Activated CD8-positive, alpha-beta memory T cell treated with anti-CD3 and anti-CD28 coated beads for 4 hours (primary cell): ENCODE data around the gene TTC9B.
"Not testable (repeated sequence)": the region's sequence is repeated elsewhere in the genome, so short reads cannot be mapped to it uniquely, and the experiment has no call there.

ENCODE experiments used
- DNase-seq, 2 donors: peaks; one replicate each; pipeline ENCODE4 v3.0.0-alpha.2; 2020; ENCODE audit warnings: low read depth in 2 of 2

The TTC9B gene

DNA sequence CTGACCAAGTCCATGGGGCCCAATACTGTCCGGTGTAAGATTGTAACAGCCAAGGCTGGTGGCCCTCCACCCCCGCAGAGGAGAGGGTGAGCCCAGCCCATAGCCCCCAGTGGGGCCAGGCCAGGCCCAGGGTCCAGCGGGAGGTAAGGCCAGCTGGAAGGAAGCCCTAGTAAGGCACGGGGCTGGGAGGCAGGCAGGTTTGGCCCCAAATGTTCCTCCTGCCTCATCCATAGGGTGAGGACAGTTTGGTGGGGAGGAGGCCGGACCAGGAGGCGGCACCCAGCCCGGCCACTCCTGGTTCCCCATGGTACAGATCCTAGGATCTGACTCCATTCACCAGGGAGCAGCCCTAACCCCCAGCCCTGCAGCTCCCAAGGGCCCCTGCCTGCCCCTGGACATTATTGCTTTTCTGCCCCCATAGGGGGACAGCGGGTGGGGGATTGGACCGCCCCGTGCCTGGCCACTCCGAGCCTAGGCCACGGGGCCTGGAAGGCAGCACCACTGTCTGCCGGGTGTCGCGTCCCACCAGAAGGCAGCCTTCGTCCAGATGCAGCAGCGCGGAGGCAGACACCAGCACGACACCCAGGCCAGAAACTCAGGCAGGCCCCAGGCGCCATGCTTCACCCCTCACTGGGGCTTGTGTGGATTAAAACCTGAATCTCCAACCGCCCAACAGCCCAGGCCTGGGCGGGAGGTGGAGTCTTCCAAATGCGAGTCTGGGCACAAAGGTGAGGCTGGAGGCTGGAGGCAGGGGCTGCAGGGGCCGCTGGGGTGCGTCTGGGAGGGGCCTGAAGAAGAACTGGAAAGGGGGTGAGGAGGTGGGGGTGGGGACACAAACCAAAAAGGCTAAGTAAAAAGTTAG is 15.0 kb upstream of the TTC9B start:
- DNase-seq, result no peak

DNA sequence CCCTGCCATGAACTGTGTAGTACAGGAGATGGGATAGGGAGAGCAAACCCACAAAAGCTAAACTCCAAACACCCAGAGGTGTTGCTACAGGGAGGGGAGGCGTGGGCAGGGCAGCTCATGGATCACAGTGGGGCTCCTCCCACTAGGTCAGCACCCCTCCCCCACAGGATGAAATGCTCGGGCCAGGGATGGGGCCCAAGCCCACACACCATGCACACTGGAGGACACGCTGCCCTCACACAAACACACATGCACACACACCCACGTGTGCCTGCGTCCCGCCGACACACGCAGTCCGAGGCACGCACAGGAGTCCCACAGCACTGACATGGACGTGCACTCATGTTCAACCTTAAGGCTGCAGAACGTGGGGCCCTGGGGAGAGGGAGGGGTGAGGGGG is 14.3 kb upstream of the TTC9B start:
- no peak for DNase-seq

DNA sequence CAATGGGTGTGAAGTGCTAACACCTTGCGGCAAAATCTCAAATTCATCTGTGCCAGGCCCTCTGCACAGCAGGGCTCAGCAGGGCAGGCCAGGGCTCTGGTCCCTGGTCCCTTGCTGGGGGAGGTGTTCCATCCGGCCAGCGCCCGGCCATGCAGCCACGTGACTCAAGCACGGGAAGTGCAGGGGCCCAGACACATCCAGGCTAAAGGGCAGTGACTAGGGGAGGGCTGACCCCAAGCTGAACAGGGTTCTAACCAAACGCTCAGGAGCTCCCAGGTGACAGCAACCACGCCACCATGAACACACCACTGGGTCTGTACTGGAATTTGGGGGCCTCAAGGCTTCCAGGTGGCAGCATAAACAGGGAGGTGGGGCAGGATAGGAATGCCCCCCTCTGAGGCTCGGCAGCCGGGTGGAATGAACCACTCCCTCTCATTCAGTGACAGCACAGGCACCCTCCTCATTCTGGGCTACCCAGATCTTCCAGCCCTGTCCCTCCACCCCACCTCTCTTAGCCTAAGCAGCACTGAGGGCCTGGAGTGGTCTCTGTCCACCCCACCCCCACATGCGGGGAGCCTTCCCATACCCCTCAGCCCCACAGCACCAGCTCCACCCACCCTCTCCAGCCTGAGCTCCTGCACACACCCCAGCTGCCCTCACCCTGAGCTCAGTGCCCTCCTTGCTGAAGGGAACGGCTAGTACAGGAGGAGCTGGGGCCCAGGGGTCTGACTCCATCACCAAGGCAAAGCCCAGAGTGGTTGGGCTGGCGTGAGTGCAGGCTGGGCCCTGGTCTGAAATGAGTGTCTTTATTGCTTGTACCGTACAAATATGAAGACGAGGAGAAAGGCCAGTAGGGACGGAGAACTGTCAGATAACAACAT is 13.6 kb upstream of the TTC9B start:
- DNase-seq, result no peak

DNA sequence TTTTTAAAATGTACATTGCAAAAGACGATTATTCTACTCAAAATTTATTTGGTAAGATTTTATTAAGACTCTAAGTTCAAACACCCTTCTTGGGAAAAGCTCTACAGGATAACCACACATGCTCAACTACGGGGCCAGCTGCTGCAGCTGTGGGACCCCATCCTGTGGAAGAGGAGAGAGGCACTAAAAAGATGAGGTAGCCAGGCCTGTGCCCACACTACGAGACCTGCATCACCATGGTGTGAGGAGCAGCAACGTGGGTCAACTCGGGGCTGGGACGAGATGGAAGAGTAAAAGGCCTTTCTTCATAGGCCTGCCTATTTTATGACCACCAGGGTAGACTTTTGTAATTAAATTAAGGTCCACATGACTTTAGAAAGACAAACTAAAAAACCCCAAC is 12.9 kb upstream of the TTC9B start:
- DNase-seq, result no peak

GRCh38 chr19:40229926-40230417 is 11.8 kb upstream of the TTC9B start:
- DNase-seq, result no peak

DNA sequence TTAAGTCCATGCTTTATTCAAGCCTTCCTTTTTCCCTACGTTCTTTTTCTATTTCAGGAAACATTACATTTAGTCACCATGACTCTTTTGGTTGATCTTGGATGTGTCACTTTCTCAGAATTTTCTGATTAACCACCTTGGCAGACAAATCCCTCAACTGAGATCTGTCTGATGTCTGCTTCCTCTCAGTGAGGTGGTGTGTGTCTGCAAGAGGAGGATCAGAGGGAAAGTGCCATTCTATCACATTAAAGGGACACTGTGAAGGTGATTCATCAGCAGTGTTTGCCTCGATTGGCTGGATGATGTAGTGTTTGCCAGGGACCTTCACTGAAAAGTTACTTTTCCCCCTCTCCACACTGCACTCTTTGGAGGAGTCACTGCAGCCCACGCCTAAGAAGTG is 11.3 kb upstream of the TTC9B start:
- no peak for DNase-seq

DNA sequence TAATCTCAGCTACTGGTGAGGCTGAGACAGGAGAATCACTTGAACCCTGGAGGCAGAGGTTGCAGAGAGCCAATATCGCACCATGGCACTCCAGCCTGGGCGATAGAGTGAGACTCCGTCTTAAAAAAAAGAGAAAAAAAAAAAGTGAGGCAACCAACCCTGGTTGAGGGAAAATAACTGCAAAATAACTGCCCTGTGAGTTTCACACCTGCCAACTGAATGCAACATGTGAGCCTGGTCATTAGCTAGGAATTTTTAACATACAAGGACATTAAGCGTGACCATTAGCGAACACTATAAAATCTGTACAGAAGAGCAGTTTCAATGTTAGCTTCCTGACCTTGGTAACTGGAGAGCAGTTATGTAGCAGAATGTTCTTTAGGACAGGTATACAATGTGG is 10.7 kb upstream of the TTC9B start:
- no peak for DNase-seq

DNA sequence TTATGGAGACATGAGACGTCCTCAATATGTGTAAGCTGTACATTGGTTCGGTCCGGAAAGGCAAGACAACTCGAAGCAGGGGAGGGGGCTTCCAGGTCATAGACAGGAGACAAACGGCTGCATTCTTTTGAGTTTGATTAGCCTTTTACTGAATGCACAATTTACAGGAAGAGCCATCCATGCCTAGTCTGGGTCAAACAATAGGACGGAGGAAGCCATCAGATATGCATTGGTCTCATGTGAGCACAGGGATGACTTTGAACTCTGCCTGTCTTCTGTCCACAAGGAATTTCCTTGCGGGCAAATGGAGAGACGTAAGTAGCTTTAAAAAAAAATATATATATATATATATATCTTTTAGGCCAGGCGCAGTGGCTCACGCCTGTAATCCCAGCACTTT is 10.2 kb upstream of the TTC9B start:
- no peak for DNase-seq

- no peak for DNase-seq
Measured at GRCh38 chr19:40225440-40226305, 7.5 kb upstream of the TTC9B start.

DNA sequence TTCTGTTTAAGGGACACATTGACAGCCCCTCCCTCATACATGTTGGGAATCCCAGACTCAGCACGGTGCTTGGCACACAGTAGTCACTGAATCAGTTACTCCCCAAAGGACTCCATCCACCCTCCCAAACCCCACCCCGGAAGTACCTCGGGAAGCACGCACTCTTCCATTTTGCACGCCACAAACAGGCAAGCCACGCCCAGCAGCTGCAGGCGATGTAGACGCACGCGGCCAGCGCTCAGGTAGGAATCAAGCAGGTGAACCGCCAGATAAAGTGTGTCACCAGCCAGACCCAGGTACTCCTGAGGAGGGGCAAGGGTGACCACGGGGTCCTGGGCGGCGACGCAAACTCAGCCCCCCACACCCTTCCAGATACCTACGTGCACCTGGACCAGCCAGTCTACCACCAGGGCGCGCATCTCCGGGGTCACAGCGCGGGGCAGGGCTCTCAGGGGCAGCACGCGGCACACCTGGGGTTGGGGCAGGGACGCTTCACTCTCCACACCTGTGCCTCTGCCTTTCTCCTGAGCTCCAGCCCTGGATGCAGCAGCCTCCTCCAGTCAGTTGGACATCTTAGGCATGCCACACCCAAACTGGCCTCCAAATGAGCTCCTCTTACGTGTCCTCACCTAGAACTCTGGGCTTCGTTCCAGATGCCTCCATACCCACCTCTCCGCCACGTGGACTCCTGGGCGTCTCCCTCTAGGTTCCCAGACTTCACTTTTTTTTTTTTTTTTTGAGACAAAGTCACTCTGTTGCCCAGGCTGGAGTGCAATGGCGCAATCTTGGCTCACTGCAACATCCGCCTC is 6.4 kb upstream of the TTC9B start:
- no peak for DNase-seq

DNA sequence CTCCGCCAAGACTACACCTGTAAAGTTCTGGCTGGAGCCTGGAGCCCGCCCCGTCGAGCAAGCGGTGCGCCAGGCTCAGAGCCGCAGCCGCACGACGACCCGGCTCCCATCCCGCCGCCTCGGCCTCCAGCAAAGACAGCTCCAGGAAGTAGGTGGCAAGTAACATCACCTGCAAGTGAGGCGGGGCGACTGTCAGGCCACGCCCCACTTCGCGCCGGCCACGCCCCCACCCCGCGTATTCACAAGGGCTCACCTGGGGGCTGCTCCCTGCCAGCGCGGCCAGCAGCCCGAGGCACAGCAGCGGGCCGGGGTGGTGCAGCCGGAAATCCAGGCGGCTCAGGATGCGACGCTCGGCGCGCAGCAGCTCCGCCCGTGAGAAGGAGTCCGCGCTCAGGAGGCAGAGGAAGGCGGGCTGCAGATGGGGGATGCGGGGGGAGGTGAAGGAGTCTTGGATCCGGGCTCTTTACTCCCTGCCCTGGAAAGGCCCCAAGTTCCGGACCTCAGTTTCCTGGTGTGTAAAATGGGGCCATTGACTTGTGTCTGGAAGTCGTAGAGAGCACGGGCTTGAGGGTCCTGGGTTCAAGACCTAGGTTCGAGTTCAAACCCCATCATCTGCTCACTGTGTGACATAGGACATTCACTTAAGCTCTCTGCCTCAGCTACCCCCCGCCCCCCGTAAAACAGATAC is 5.1 kb upstream of the TTC9B start:
- DNase-seq, result no peak

DNA sequence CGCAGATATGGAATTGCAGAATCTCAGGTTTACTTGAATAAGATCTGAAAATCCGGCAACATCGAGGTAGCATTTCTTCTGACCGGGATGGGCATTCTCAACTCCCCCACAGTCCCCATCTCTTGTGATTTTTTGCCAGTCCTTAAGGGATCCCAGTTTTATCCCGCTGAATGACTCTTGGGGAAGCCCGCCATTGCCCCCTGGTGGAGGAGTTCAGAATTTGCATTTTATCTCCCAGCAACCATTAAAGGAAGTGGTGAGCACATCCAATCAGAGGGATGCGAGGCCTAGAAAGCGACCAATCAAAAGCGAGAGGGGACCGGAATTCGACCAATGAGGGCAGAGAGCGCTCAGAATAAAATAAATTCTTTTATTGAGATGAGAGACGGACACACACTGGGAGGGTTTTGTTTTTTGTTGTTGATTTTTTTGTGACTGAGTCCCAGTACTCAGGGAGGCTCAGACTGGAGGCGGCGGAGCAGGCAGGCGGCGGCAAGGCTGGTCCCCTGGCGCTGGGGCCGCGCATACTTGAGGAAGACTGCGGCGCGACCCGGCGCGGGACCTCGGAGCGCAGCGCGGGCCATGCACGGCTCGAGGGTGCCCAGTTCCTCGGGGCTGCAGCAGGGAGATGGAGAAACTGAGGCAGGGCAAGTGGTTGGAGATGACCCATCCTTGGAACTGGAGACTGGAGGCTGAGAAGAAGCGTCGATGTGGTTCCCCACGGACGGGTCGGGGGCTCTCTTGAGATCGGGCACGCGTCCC is 3.9 kb upstream of the TTC9B start:
- peak; percentile 39 to 50 for DNase-seq

GRCh38 chr19:40220674-40221073 is 2.5 kb upstream of the TTC9B start:
- no peak for DNase-seq

GRCh38 chr19:40219721-40220276 is 1.6 kb upstream of the TTC9B start:
- DNase-seq, result no peak

DNA sequence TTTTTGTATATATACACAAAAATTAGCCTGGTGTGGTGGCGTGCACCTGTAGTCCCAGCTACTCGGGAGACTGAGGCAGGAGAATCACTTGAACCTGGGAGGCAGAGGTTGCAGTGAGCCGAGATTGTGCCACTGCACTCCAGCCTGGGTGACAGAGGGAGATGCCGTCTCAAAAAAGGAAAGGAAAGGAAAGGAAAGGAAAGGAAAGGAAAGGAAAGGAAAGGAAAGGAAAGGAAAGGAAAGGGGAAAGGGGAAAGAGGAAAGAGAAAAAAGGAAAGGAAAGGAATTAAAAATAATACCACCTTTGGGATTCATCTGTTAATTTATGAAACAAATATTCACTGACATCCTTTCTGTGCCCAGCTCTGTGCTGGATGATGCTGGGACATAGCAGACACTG is 845 bp upstream of the TTC9B start:
- not testable (repeated sequence) for DNase-seq

DNA sequence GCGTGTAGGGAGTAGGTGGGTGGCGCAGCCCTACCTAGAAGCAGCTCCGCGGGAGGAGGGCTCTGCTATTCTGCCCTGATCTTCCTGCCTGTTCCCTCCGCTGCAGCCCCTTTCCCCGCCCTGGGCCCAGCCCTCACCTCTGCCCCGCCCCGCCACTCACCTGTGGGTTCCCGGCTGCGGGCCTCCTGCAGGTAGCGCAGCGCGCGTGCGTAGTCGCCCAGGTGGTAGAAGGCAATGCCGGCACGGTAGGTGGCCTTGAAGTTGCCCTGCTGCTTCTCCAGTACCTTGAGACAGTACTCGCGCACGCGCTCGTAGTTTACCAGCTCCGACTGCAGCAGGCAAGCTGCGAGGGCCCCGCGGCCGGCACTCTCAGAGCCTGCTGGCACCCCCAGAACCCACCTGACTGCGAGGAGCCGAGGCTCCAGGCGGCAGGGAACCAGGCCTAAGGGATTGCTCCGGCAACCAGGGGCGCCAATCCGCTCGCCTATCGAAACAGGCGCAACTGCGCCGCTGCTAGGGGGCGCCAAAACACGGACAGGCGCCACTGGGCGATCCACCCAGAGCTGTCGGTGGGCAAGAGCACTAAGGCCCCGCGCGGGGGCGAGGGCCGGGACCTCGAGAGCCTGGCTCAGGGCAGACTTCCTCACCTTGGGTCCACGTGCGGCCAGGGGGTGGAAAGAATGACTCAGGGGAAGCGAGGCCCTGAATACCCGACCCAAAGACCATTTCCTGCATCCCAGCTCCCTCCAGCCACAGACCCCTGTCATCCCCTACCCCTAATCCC is 965 bp downstream of the TTC9B start:
- DNase-seq, result no peak

GRCh38 chr19:40216777-40217026 is 1.5 kb downstream of the TTC9B start:
- DNase-seq, result no peak

DNA sequence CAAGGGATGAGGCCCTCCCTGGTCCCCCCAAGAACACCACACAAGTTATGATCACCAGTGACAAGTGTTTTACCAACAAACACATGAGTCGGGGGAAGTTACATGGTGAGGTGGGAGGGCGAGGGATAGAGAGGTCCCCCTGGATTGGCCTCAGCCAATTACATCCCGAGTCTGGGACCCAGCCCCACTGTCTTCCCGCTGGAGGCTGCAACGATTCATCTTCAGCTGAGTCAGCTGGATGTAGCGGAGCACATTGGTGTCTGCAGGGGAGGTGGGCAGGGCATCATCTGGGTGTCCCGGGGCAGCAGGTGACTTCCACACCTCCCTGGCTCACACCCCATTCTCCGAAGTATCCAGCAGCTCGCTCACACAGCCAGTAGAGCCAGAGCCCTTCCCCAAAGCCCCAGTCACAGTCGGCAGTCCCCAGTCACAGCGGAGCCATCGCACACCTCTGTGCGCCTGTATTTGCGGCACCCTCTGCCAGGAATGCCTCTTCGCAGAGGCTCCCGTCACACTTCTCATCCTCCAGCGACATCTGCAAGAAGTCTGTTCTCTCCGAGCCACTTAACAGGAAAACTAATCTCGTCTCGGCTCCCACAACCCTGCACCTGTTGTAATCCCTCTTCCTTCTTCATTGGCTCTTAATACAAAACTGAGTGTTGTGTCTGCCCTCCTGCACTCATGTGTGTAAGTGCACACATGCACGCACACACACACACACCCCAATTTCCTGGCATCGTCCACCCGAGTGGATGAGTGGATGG is 2.0 kb downstream of the TTC9B start:
- DNase-seq, result no peak
